Astrocyte of the spinal cord (primary cell): ENCODE results near the gene NT5C3B.
"Not testable (repeated sequence)": the region's sequence is repeated elsewhere in the genome, so short reads cannot be mapped to it uniquely, and the experiment has no call there.

Experiments
- DNase-seq: peaks from one replicate; pipeline ENCODE4 v3.0.0; 2011; ENCODE audit warnings: low read depth, low spot score
- H3K4me3 ChIP-seq: 2 replicates; pipeline ENCODE4 v1.5.1; 2011; ENCODE audit warnings: low read depth, mild to moderate bottlenecking, low read length, moderate library complexity
- in situ Hi-C: cut with HindIII; loops from 2 replicates; pipeline ENCODE4 v1.10.0; 2017; ENCODE audit warnings: low sequenced_read_pairs
- TF ChIP-seq, protein P1 (sequence below): IDR thresholded peaks from 2 replicates; pipeline ENCODE4 v1.5.1; 2012; ENCODE audit warnings: low read depth, mild to moderate bottlenecking, low read length, inconsistent platforms

Gene NT5C3B

DNA sequence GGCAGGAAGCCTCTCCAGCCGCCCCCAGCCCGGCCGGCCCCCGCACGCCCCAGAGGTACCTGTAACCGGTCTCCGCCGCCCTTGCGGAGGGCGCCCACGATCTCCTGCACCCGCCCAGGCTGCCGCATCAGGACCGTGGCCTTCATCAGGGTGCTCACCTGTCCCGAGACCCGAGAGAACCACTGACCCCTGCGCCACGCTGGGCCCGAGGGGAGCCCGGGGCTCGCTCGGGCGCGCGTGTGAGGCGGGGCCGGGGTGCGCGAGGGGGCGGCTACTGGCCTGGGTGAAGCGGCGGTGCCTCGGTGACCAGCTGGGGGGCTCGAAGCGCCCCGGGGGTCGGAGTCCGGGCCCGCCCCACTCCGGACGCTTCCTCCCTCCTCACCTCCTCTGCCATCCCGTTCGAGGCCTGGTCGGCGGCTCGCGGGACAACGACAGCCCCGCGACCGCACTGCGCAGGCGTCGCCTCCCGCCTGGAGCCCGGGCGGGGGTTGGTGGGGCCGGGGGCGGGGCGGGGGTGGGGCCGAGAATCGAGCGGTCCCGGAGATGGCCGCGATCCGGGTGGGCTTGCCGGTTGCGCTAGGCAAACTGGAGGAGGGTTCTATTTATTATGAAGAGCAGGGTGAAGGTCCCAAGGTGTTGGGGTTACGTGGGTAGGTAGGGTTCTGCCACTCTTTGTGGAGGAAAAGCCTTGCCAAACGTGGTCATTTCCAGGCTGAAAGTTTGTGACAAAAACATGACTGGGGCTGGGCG lies at the start of gene NT5C3B:
TSS of gene NT5C3B (minus strand) at position 433 of the 750 bp plus-strand sequence. CDS start at position 394, 39 bp downstream.
- in situ Hi-C loops: no loop called here
- H3K4me3 ChIP-seq: peak within 1 kb of the TSS; percentile 66
- TF ChIP-seq, protein P1, sequence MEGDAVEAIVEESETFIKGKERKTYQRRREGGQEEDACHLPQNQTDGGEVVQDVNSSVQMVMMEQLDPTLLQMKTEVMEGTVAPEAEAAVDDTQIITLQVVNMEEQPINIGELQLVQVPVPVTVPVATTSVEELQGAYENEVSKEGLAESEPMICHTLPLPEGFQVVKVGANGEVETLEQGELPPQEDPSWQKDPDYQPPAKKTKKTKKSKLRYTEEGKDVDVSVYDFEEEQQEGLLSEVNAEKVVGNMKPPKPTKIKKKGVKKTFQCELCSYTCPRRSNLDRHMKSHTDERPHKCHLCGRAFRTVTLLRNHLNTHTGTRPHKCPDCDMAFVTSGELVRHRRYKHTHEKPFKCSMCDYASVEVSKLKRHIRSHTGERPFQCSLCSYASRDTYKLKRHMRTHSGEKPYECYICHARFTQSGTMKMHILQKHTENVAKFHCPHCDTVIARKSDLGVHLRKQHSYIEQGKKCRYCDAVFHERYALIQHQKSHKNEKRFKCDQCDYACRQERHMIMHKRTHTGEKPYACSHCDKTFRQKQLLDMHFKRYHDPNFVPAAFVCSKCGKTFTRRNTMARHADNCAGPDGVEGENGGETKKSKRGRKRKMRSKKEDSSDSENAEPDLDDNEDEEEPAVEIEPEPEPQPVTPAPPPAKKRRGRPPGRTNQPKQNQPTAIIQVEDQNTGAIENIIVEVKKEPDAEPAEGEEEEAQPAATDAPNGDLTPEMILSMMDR: no peak
- peak; percentile 17 for DNase-seq

GRCh38 chr17:41885733-41886132 lies 49.7 kb upstream of the NT5C3B start:
- in situ Hi-C loops: no loop called here
- TF ChIP-seq, protein P1: no peak
- H3K4me3 ChIP-seq: no peak overlapping the region
- DNase-seq: no peak

DNA sequence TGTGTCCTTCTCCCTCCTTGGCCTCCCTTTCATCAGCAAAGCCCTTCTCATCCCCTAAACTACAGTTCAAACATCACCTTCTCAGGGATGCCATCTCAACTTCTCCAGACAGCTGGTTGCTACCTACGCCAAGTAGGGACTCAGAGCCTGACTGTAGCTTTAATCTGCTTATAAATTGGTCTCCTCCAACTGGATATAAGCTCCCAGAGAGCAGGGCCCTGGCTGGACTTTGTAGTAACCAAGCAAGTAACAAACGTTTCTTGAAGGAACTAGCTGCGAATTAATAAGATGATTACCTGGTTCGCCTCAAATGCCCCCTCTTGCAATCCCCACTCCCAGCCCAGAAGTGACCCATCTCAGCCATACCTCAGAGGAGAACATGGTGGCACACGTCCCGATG lies 46.7 kb upstream of the NT5C3B start:
- in situ Hi-C loops: no loop called here
- no peak for DNase-seq
- TF ChIP-seq, protein P1: no peak
- no peak overlapping the region for H3K4me3 ChIP-seq

DNA sequence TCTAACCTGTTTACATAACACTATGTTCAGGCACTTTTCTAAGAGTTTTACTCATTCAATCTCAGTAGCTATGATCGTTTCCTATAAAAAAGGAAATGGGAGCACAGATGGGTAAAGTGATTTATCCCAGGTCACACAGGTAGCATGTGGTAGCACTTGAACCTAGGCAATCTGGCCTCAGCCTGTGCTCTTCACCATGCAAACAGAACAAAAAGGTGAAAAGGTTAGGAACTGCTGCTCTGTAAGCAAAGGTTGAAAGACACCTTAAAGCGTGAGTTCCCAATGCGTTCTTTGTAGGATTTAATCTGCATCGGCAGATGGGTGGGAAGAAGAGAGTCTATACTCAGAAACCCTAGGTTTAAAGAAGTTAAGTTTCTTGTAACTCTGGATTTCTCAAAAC lies 44.1 kb upstream of the NT5C3B start:
- in situ Hi-C loops: no loop called here

DNA sequence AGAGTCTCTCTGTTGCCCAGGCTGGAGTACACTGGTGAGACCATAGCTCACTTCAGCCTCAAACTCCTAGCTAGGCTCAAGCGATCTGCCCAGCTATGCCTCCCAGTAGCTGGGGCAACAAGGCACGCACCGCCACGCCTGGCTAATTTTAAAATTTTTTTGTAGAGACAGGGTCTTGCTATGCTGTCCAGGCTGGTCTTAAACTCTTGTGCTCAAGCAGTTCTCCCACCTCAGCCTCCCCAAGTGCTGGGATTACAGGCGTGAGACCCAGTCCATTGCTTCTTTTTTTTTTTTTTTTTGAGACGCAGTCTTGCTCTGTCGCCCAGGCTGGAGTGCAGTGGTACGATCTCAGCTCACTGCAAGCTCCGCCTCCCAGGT lies 38.2 kb upstream of the NT5C3B start:
- DNase-seq, H3K4me3 ChIP-seq, in situ Hi-C loops: not testable (repeated sequence)

More for the DNA sequence above, 44.1 kb upstream of the NT5C3B start:
- DNase-seq: no peak
- H3K4me3 ChIP-seq: no peak overlapping the region
- TF ChIP-seq, protein P1: no peak

DNA sequence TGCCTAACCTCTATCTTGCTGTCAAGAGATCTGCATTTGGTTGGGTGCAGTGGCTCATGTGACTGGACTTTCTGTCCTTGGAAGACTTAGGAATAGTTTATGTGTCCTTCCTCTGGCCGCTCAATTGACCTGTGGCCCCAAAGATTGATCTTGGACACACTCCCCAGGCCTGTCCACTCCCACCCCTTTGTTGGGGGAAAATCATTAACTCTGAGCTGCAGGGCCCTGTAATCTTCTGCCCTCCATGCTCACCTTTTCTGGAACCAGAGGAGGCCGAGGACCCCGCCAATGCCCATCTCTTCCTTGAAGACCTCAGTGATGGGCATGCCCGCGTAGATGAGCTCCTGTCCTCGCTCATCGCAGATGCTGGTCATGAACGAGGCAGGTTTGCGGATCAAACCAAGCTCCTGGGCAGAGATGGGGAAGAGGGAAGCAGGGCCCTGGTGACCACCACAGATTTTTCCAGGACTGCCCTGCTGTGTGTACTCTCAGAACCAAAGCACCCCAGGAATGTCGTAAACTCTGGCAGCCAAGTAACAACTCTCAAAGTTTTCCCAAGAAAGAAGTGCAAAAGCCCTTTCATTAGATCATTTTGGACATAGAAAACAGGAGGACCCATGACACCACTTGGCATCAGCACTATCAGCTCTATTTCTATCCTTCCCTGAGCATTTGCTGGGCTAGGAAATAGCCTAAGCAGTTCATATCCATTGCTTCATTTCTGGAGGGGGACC lies 37.7 kb upstream of the NT5C3B start:
- TF ChIP-seq, protein P1: no peak
- no peak for DNase-seq
- in situ Hi-C loops: no loop called here
- no peak overlapping the region for H3K4me3 ChIP-seq

DNA sequence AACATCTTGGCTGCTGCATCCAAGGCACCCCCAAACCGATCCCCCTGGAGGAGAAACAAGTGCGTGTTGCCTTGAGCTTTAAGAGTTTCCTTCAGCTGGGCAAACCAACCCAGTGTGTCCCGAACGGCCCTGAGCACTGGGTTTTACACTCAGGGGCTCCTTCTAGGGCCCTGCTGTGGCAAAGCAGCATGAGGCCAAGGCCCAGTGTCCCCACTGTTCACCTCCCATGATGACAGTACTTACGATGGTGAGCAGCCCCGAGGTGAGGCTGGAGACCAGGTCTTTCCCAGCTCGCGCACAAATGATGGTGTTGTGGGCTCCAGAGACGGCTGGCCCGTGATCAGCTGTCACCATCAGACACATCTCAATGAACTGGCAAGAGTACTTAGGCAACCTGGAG lies 35.8 kb upstream of the NT5C3B start:
- TF ChIP-seq, protein P1: no peak
- in situ Hi-C loops: no loop called here
- DNase-seq: no peak
- H3K4me3 ChIP-seq: no peak overlapping the region
